Right hindlimb (tissue), 1 donor: Measurements from ENCODE around the gene MEX3C.

Source experiments
- DNase-seq: peaks from one replicate; pipeline ENCODE4 v3.0.0-alpha.2; 2018

MEX3C gene

GRCh38 chr18:51153659-51154371 lies 43.7 kb downstream of the MEX3C start:
- peak; percentile 68 for DNase-seq

- DNase-seq = no peak
Measured at GRCh38 chr18:51151568-51152511, 45.6 kb downstream of the MEX3C start.

GRCh38 chr18:51151185-51151567 lies 46.3 kb downstream of the MEX3C start:
- no peak for DNase-seq

DNA sequence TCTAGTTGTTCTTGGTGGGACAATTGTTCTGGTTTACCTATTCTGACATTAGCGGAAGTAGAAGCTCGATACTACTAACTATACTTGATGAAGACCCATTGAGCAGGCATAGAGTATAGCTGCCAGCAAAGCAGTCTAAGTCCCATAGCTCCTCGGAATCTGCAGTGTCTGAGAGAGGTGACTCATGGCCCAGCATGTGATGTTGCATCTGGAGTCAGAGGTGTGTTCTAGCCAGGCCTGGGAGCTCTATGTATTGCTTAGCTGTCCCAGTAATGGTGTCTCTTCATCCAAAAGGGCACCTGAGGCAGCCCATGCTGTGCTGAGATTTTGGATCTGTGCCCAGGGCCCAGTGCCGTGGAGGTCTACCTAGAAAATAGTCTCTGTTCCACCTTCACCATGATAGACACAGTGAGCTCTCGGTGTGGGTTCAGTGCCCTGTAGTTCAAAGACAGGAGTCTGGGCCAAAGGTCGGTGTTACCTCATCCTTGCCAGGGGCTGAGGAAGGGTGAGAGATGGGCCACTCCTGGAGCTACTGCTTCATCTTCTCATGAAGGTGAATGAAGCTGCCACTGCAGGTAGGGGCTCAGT lies 47.3 kb downstream of the MEX3C start:
- DNase-seq = no peak

- DNase-seq = no peak
Measured at GRCh38 chr18:51149670-51150069, 47.8 kb downstream of the MEX3C start.

- no peak for DNase-seq
Measured at GRCh38 chr18:51146909-51147308, 50.6 kb downstream of the MEX3C start.

DNA sequence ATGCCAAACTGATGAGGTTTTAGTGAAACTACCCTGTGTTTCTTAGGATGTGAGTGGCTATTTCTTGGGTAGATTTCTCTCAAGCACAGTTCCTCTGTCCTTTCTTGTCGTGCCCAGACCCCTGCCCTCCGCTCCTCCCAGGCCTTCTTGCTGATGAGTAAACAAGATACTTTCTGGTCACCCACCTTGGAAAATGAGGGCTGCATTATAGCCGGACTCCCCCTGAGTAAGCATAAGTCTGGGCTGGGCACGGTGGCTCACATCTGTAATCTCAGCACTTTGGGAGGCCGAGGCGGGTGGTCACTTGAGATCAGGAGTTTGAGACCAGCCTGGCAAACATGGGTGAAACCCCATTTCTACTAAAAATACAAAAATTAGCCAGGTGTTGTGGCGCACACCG lies 58.5 kb downstream of the MEX3C start:
- no peak for DNase-seq

- no peak for DNase-seq
Measured at GRCh38 chr18:51137891-51138290, 59.6 kb downstream of the MEX3C start.

GRCh38 chr18:51137026-51137729 lies 60.3 kb downstream of the MEX3C start:
- DNase-seq = no peak

GRCh38 chr18:51135795-51136194 lies 61.7 kb downstream of the MEX3C start:
- no peak for DNase-seq

GRCh38 chr18:51135364-51135763 lies 62.1 kb downstream of the MEX3C start:
- DNase-seq = no peak

DNA sequence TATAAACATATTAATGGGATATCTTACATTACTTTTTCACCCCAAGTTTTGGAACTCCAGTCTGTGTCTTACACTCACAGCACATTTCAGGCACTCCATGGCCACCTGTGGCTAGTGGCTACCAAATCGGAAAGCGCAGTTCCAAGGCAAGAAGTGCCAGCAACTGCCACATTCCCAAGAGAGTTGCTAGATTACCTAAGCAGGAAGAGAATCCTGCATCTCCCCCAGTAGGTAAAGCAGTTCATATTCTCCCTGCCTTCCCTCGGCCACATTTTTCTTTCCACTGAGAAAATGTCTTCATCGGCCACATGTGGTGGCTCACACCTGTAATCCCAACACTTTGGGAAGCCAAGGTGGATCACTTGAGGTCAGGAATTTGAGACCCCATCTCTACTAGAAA lies 62.8 kb downstream of the MEX3C start:
- no peak for DNase-seq

DNA sequence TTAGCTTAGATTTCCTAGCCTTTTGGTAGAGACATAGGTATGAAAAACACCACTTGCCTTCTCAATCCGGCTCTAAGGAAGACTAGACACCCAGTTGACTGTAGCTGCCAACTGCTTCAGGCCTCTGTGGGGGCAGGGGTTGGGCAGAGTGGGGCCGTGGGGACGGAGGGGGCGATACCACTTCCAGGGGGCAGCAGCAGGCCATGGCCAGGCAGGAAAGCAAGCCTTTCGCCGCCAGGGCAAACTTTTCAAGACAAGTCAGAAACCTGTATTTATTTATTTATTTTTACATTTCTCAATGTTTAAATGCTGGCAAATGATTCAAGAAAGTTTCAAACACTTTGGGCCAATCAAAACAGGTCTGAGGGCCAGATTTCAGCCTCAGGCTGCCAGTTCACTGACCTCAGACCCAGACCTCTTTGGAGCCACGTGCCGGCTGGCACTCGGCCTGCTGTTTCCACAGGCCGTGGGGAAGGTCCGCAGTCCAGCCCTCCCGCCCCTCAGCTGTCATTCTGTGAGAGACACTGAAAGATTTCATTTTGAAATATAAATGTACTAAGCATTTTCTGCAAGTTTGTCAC lies 63.8 kb downstream of the MEX3C start:
- no peak for DNase-seq

DNA sequence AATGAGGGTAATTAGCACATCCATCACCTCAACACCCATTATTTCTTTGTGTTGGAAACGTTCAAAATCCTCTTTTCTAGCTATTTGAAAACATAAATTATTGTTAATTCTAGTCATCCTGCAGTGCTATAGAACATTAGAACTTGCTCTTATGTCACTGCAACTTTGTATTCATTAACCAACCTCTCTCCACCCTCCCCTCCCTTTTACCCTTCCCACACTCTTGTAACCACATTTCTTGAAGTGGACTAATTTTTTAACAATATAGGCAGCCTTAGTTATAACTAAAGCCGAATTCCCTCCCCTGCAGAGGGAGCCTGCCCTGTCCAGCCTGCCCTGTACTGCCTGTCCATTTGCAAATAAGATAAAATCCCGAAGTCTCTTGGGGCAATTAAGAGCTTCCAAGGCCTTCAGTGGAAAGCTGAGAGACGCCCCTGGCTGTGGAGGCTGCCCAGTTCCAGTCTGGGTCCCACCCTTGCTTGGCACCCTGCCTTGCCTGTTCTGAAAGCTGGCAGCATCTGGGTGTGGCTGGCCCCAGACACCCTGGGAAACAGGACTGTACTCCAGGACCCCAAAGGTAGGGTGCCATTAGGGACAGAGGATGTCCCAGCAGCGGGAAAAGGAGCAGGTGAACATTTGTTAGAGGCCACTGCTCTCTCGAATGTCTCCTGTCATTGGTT lies 65.1 kb downstream of the MEX3C start:
- no peak for DNase-seq

DNA sequence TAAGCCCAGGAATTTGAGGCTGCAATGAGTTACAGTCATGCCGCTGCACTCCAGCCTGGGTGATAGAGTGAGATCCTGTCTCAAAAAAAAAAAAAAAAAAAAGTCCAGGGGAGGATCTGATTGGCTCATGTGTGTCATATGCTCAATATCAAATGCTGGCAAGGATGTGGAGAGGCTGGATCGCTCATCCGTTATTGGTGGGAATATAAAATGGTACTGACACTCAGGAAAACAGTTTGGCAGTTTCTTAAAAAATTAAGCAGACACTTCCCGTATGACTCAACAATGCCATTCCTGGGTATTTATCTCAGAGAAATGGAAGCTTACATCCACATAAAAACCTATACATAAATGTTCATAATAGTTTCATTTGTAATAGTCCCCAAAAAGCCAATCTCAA lies 68.9 kb downstream of the MEX3C start:
- no peak for DNase-seq

DNA sequence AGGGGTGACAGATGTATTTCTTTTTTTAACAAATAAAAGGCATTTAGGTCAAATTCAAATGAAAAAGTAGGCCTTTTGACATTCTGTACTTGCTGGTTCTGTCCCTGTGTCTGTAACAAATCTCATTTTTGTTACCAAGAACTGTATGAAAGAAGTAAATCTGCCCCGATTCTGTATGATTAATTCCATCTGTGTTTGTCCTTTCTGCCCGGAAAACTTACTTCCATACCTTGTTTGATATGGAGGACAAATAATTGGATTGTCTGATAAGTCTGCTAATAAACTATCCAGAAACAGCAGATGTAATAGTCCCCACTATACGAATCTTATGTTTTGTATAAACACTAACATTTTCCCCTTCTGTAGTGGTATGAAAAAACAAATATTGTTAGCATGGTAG lies 69.8 kb downstream of the MEX3C start:
- no peak for DNase-seq

- DNase-seq = no peak
Measured at GRCh38 chr18:51125976-51126375, 71.5 kb downstream of the MEX3C start.
